HS-27A (cell line): ENCODE results near the gene RNF224.
"Not testable (repeated sequence)": the region's sequence is repeated elsewhere in the genome, so short reads cannot be mapped to it uniquely, and the experiment has no call there.

Source experiments
- DNase-seq: peaks from one replicate; pipeline ENCODE4 v3.0.0-alpha.2; 2012; ENCODE audit warnings: low read depth, missing footprints

RNF224 gene

GRCh38 chr9:137254624-137255447, 27.5 kb downstream of the RNF224 start, which contains the start of gene NELFB:
Gene NELFB, plus strand, starts transcription at chr9:137255327.
- DNase-seq, result no peak

- no peak for DNase-seq
Measured at GRCh38 chr9:137255448-137256114, 28.3 kb downstream of the RNF224 start.

DNA sequence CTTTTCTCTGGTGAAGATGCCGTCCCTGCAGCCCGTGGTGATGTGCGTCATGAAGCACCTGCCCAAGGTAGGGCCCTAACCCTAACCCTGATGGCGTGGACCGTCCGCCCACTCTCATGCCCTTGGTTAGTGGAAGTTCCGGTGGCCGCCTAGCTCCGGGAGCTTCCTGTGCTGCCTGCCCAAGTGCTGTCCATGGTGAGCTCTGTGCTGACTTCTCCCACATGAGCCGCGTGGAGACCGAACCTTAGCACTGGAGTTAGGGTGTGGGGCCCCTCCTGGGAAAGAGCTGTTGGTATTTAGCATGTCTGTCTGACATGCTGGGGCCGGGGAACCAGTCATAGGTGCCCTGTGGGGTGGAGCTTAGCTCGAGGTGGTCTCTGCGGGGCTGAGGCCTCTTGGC, 29.1 kb downstream of the RNF224 start:
- no peak for DNase-seq

GRCh38 chr9:137256856-137257255, 29.6 kb downstream of the RNF224 start:
- DNase-seq, result no peak

- DNase-seq, result not testable (repeated sequence)
Measured at GRCh38 chr9:137262173-137262908, 35.0 kb downstream of the RNF224 start.

DNA sequence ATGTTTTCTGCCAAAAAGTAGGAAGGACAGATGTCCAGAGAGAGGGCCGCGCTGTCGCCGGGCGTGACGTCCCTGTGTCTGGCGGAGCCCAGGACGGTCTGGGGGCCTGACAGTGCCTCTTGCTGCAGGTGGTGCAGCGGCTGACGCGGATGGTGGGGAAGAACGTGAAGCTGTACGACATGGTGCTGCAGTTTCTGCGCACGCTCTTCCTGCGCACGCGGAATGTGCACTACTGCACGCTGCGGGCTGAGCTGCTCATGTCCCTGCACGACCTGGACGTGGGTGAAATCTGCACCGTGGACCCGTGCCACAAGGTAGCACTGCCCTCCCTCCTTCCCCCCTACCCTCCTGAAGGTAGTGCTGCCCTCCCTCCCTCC, 35.6 kb downstream of the RNF224 start:
- no peak for DNase-seq

- no peak for DNase-seq
Measured at GRCh38 chr9:137263506-137263905, 36.2 kb downstream of the RNF224 start.

GRCh38 chr9:137264067-137264466, 36.8 kb downstream of the RNF224 start:
- DNase-seq, result no peak

- DNase-seq, result no peak
Measured at GRCh38 chr9:137265496-137266161, 38.3 kb downstream of the RNF224 start.

DNA sequence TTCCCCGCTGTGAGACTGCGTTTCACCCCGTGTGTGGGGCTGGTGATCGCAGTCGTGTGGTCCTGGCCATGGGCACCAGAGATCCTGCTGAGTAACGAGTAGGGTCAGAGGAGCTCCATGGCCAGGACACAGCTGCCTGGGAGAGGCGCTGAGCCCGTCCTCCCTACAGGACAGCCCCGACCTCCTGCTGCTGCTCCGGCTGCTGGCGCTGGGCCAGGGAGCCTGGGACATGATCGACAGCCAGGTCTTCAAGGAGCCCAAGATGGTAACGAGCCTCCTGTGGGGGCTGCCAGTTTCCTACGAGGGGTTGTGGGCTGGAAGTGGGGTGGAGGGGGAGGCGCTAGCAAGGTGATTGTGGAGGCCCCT, 38.8 kb downstream of the RNF224 start:
- DNase-seq, result no peak

- no peak for DNase-seq
Measured at GRCh38 chr9:137266585-137267453, 39.5 kb downstream of the RNF224 start.

DNA sequence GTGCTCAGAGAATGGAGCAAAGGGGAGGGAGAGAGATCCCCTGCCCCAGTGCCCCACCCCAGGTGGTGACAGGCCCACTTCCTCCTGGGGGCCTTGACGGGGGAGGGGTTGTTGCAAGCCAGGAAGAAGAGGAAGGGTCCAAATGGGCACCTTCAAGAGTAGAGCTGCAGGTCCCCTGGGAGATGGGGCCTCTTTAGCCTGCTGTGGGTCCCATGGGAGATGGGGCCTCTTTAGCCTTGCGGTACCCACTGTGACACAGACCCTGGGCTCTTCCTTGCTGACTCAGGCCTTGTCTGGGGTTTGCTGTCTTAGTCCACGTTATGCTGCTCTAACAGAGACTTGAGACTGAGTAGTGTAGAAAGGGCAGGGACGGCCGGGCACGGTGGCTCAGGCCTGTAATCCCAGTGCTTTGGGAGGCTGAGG, 40.6 kb downstream of the RNF224 start:
- DNase-seq, result no peak

DNA sequence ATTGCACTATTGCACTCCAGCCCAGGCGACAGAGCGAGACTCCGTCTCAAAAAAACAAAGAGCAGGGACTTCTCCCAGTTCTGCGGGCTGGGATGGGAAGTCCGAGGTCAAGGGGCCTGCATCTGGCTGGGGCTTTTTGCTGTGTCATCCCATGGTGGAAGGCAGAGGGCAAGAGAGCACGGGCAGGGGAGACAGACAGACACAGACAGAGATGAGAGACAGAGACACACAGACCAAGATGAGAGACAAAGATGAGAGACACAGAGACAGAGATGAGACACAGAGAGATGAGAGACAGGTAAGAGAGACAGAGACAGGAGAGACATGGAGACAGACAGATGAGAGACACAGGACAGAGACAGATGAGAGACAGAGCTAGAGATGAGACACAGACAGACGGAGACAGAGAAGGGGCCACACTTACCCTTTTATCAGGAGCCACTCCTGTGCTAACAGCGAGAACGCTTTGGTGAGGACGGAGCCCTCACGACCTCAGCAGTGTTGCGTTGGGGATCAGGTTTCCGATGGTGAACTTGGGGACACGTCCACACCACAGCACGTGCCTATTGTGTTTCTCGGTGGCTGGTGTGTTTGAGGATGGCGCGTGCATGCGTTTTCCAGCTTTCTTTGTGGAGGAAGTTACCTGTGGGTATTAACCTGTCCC, 41.4 kb downstream of the RNF224 start:
- no peak for DNase-seq

GRCh38 chr9:137269231-137269772, 42.0 kb downstream of the RNF224 start:
- DNase-seq, result no peak

- DNase-seq, result no peak
Measured at GRCh38 chr9:137270929-137271695, 43.8 kb downstream of the RNF224 start.

- DNase-seq, result no peak
Measured at GRCh38 chr9:137271696-137272076, 44.4 kb downstream of the RNF224 start.

- DNase-seq, result no peak
Measured at GRCh38 chr9:137272241-137273094, 45.2 kb downstream of the RNF224 start.

DNA sequence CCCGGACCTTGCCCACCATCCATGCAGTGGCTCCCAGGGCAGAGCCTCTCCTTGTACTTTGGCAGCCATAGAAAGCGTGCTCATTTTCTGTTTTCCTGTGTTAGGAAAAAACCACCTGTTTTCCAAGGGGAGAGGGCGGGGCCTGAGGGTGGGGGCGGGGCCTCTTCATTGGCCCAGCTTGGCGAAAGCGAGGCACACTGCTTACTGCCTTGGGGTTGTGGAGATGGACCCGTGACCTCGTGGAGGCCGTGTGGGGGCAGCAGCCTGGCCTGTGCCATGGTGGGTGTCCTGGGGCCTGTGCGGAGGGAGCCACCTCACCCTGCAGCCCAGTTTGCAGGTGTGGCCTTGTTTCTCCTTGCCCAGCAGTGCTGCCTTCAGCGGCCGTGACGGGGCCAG, 45.8 kb downstream of the RNF224 start:
- no peak for DNase-seq
